Measurements from ENCODE around the gene EPB41L2.
"Not testable (repeated sequence)": the region's sequence is repeated elsewhere in the genome, so short reads cannot be mapped to it uniquely, and the experiment has no call there.

GRCh38 chr6:130801368-130801767 is 261.7 kb downstream of the EPB41L2 start:
- not testable (repeated sequence) for TF ChIP-seq POLR2A (IDR thresholded peaks at IDR 0.05); CTCF (IDR thresholded peaks at IDR 0.05 in 4 of 5, conservative IDR thresholded peaks at IDR 0.05 in 1 of 5)
